HG02678 (cell line): ENCODE results near the gene COA3.

Experiments used
- ATAC-seq: cut with Tn5 transposase; IDR thresholded peaks from one replicate; pipeline ENCODE4 v1.9.1; 2021; ENCODE audit warnings: mild to moderate bottlenecking, moderate library complexity; ENCODE audit not compliant: unreplicated experiment

COA3 gene, protein sequence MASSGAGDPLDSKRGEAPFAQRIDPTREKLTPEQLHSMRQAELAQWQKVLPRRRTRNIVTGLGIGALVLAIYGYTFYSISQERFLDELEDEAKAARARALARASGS

DNA sequence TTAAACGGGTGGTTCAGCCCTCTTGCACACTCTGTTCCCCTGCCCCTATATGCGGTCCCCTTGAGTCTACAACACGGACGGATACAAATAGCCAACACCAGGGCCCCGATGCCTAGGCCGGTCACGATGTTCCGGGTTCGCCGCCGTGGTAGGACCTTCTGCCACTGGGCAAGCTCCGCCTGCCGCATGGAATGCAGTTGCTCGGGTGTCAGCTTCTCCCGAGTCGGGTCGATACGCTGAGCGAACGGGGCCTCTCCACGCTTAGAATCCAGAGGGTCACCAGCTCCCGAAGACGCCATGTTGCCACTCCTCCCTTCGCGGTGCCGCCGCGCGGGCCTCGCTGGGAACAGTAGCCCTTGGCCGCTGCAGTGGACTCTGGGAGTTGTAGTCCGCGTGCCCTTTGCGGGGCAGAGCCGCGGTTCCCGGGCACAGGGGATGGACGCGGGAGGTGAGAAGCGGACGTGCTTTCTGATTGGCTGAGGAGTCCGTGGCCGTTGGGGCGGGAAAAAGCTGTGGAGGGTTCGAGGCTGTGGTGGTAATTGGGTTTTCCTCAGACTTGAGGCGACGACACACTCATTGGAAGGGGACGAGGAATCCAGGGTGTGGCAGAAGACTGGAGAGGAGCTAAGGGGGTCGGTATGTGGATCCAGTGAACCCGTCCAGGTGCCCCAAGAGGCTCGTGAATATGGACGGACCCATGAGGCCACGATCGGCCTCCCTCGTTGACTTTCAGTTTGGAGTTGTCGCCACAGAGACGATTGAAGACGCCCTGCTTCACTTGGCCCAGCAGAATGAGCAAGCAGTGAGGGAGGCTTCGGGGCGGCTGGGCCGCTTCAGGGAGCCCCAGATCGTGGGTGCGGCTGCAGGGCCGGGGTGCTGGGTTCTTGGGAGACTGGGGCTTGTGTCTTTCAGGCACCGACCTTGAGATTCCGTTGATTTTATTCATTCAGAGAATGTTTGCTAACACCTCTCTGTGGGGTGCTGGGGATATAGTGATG lies at the start of gene COA3, which contains the start of gene CNTD1:
Gene COA3 (minus strand): TSS at position 322 of the 998 bp plus-strand sequence. CDS start 23 bp downstream, at position 299.
Gene CNTD1 (plus strand): TSS at position 479 of the 998 bp plus-strand sequence. CDS start 207 bp downstream, at position 686.
- ATAC-seq: peak; percentile 86

DNA sequence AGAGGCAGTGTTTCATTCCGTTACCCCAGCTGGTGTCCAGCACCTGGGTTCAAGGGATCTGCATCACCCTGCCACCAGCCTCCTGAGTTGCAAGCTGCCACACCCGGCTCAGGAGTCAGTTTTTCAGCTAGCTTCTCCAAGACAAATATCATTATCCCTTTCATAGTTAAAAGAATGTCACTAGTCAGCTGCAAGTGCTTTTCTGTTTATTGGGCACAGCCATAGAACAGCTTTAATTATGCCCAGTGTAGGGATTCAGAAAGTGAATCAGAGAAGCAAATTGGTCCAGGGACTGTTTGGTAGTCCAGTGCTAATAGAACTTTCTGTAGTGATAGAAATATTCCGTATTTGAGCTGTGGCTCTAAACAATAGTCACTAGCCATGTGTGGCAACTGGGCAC lies 49.6 kb upstream of the COA3 start:
- no peak for ATAC-seq

DNA sequence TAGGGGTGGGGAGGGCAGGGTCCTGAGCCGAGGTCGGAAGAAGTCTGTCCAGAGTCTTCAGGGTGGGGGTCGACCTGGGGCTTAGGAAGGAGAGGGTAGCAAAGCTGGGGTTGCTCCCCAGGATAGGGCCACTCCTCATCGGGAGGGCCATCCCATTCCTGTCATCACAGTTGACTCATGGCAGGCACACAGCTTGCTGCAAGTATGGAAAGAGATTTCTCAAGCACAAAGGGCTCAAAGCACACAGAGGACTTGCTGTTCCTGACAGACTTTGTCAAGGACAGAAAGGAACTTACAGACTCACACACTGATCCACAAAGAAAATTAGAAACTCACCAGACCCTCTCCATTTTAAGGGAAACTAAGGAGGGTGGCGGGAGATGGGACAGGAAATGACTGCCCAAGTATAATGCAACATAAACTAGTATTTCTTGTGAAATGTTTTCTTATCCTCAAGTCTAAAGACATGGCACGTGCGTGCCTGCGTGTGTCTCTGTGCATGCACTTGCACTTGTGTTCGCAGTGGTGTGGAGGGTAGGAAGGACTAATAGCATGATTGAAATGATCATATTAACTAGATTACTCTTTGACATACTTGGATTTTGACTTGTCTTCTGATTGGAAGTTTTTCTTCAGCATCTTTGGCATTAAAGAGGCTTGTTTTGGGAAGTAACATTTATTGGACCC lies 48.2 kb upstream of the COA3 start:
- ATAC-seq: no peak

DNA sequence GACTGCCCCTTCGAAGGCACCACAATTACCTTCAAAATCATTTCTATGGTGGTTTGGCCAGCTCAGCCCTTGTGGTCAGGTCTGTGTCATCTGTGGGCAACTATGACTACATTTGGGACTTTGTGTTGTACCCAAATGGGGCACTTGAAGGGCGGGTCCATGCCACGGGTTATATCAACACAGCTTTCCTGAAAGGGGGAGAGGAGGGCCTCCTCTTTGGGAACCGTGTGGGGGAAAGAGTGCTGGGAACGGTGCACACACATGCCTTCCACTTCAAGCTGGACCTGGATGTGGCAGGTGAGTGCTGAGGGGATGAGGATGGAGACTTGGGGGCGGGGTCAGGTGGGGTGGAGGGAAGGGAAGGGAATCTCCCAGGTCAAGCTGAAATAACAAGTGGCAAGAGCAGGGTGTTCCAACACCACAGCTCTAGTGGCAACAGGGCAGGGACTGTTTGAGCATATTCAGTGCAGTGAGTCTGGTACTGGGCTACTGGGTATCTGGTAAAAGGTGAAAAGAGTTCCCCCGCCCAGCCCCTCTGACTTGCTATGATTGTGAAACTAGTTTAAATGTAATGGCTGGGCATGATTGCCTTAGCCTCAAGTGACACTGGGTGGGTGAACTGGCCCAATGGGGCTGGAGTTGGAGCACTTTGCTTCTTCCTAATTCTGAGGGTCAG lies 47.6 kb upstream of the COA3 start:
- no peak for ATAC-seq

DNA sequence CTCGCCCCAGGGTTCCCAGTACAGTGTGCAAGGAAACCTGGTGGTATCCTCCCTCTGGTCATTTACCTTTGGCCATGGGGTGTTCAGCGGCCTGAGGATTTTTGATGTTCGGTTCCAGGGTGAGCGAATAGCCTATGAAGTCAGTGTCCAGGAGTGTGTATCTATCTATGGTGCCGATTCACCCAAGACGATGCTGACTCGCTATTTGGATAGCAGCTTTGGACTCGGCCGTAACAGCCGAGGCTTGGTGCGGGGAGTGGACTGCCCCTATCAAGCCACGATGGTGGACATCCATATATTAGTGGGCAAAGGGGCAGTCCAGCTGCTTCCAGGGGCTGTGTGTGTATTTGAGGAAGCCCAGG lies 47.0 kb upstream of the COA3 start:
- ATAC-seq: no peak

DNA sequence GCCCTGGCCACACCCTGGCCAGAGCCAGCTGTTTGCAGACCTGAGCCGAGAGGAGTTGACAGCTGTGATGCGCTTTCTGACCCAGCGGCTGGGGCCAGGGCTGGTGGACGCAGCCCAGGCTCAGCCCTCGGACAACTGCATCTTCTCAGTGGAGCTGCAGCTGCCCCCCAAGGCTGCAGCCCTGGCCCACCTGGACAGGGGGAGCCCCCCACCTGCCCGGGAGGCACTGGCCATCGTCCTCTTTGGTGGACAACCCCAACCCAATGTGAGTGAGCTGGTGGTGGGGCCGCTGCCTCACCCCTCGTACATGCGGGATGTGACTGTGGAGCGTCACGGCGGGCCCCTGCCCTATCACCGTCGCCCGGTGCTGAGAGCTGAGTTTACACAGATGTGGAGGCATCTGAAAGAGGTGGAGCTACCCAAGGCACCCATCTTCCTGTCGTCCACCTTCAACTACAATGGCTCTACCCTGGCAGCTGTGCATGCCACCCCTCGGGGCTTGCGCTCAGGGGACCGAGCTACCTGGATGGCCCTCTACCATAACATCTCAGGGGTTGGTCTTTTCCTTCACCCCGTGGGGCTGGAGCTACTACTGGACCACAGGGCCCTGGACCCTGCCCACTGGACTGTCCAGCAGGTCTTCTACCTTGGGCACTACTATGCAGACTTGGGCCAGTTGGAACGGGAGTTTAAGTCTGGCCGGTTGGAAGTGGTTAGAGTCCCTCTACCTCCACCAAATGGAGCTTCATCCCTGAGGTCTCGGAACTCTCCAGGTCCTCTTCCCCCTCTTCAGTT lies 46.5 kb upstream of the COA3 start:
- ATAC-seq: no peak

DNA sequence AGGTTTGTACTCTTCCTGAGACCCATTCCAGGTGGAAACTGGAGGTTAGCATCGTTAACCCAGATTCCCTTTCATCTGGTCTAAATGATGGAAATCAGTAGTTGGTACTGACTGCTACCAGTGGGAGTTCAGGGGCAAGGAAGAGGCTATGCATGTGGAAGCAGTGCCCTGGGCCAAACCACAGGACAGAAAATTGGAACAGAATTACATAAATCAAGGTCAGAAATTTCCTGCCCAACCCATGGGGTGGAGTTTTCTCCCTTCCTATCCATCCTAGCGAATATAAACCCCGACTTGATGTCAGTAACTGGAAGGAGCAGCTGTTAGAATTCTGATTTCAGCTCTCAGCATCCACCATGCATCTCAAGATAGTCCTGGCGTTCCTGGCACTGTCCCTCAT lies 45.8 kb upstream of the COA3 start, which contains the start of gene AOC2:
Gene AOC2 (plus strand): TSS at position 310 of the 400 bp plus-strand sequence. CDS start 47 bp downstream, at position 357.
- ATAC-seq: no peak

DNA sequence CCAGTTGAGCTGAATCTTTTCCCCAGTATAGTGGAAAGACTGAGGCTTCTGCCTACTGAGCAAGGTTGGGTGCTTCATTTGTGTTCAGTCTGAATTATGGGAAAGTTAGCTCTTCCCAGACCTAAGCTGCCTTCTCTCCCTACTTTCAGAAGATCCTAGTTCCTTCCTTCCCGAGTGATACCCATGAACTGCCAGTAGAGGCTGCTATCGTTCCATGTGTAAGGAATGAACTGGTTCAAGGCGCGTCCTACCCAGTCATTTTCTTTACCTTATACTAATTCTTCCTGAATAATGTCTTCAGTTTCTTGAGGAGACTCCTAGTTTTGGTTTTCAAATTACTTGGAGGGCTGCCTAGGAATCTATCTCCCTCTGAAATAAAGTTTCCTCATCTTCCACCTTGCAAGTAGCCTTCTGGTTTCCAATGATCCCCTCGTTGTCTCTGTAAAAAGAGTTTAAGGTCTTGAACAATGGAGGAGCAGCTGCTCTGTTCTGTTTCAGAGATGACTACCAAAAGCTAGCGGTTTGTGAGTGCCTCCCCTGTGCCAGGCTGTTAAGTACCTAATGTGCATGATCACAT lies 44.9 kb upstream of the COA3 start:
- ATAC-seq: no peak

DNA sequence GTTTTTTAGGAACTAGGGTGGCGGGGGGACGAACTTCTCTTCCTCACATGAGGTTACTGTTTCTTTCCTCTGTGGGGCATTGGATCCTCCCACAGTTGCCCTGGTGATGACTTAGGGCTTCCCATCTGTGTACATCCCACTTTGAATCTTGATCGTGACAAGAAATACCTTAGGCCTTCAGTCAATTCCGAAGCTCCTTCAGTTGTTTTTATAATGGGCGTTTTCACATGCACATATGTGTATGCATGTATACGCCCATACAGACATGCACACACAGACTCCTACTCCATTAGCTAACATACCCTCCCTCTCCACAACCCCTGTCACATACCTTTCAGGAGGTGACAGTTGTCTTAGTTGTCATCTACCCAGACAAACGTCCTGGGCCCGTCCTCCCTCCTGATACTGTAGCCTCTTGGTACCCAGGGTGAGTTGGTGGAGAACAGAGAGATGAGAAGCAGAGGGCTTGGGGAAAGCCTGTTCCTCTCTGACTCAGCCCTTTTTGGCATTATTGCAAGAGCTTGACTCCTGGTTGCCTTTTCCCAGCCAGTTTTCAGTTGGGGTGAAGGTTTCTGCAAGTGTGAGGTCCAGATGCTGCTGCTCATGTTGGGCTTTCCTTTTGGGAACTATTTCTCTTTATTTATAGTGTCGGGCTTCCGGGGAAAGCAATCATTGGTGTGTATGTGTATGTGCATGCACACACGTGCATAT lies 43.6 kb upstream of the COA3 start:
- ATAC-seq: no peak

DNA sequence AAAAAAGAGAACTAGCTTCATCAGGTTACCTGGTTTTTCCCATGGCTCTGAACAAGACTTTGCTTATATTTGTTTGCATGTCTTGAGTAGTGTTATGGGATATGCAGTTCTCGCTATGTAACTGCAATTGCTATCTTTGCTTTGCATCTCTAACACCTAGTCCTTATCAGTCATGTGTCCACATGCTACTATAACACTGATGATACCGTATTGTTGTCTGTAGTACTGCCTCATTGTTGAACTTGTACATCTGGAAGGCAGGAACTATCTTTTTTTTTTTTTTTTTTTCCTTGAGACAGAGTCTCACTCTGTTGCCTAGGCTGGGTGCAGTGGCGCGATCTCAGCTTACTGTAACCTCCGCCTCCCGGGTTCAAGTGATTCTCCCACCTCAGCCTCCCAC lies 37.2 kb upstream of the COA3 start:
- no peak for ATAC-seq

DNA sequence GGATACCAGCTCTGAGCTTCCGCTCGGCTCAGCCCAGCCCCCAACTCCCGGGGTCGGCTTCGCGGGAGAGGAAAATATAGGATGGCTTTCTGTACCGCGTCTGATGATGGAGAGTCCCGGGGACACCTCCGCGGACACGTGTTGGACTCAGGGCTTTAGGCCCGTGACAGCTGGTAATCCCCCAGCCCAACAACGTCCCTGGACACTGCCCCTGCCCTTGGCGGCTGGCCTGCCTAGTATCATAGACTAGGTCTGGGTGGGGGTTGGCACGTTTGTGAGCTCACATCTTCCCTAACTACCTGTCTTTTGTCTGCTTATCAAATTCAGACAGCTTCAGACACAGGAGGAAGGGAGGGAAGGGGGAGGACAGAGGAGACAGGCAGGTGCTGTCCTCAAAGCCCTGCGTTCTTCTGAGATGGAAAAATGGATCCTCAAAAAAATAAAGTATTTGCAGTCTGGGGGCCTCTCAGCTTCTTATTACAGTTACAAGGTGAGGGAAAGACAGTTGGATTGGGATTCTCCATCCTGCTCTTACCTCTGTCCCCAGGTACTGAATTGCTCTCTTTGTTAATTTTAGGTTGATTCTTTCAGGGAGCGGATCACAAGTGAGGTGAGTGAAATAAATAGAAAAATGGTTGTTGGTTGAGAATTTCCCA lies 35.4 kb upstream of the COA3 start:
- no peak for ATAC-seq

DNA sequence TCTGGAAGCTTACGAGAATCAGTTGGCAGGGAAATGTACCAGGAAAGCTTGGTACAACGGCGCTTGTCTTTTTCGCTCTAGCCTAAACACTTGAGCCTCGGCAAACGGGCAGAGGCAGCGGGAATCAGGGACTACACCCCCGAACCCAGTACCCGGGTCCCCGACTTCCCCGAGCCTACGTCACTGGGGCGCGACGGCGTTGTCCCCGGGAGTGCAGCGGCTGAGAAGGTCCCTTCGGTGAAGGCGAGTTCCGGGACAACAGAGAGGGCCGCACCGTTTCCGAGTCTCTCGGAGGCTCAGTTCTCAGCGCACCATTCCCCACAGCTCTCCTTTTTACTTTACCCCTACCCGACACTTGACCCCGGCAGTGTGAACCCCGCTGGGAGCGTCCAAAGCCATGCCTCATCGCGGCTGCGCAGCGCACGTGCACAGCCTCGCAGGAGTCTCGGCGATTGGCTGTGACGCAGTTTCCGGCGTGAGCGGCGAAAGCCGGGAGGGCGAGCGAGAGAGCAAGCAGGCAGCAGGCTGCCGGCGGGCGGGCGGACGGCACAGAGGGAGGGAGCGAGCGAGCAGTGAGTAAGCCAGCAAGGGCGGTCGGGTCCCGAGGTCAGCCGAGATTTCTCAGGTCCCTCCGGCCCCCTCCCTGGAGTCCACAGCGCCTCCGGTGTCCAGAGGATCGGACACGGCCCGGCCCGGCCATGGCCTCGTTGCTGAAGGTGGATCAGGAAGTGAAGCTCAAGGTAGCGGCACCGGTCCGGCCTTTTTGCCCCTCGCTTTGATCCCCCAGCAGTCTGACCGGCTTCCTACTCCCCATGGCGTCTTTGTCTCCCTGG lies 34.6 kb upstream of the COA3 start, which contains the start of gene PSME3:
Gene PSME3 (plus strand): TSS at position 464 of the 833 bp plus-strand sequence. CDS start 235 bp downstream, at position 699.
- ATAC-seq: peak; percentile 86

DNA sequence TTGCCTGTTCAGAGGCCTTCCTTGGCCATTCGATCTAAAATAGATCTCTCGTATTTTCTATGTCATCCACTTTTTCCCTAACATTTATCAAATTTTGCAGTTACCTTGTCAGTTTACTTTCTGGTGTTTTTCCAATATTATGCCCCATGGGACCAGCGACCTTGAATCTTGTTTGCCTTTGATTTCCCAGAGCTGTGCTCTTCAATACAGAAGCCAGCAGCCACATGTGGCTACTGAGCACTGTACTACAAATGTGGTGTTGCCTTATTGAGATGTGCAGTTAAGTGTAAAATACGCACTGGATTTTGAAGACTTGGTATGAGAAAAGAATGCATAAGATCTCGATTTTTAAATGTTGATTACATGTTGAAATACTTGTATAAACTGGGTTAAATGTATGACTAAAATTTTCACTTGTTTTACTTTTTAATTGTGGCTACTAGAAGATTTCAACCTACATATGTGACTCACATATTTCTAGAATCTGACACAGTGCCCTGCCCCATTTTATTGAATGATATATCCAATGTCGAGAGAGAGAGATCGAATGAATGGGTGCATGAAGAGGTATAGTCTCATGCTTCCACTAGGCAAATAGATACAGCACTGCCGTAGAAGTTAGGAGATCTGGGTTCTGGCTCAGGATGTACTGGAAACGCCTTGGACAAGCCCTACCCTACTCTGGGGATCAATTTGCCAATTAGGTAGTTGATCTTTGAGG lies 33.9 kb upstream of the COA3 start:
- ATAC-seq: peak; percentile 4

DNA sequence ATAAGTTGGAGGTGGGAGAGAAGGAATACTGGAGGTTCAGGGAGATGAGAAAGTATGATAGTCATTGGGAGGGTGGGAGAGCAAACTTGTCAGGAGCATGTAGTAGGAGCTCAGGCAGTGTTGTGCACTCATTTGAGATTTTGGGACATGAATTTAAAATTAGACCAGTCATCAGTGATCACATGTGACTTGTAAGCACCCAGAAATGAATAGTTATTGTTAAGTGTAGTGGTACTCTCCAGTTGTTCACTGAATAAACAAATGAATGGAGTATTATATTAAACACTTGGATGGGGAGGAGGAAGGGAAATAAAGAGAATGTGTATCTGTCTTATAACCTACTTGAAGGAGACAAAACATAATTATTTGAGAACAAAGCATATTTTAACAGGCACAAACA lies 32.5 kb upstream of the COA3 start:
- no peak for ATAC-seq

DNA sequence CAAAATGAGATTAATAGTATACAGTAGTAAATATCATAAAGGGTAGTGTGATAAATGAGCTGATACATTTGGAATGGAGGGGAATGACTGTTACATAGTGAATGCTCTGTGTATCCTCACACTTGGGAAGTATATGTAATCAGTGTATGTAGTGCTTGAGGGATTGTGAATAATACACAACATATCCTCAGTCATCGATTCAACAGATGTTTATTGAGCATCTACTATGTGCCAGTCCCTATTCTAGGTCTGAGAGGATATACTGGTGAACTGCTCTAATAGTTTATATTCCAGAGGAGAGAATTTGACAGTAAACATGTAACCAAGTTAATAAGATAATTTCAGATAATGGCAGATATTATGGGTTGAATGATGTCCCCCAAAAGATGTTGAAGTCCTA lies 29.0 kb upstream of the COA3 start:
- no peak for ATAC-seq

DNA sequence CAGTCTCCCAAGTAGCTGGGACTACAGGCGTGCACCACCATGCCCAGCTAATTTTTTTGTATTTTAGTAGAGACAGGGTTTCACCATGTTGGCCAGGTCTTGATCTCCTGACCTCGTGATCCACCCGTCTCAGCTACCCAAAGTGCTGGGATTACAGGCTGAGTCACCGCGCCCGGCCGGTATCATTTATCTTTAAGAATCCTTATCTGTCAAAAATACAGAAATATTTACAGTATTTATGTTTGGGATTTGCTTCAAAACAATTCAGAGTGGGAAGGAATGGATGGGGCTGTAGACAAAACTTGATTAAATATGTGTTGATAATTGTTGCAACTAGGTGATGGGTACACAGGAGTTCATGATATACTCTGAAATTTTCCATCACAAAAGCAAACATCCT lies 22.7 kb upstream of the COA3 start:
- ATAC-seq: no peak

DNA sequence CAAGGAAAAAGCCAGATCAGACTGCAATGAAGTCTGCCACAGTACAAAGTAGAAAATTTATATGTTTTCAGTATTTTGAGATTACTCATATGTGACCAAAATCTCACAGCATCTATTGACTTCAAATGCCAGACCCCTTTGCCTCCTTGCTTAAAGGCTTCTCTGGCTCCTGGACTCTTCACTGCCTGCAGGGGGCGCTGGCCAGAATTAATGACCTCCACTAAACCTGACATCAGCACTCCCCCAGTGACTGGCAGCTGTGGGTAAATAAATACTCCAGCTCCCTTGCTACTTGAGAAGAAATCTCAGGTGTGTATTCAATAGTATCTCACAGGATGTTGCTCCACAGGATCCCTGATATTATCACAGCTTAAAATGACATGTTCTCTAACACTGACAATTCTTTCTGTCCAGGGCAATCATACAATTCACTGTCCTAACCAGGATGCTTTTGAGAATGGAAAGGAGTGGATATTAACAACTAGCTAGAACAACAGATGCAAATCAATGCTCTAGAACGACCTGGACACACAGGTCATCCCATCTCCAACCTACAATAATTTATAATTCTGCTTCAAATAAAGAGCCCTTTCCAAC lies 21.5 kb upstream of the COA3 start:
- ATAC-seq: no peak
